GM11168 (cell line): ENCODE data around the gene PHF20.
"Not testable (repeated sequence)": the region's sequence is repeated elsewhere in the genome, so short reads cannot be mapped to it uniquely, and the experiment has no call there.

ENCODE experiments used
- in situ Hi-C: fragments of 300-500 bp; cut with MboI; formaldehyde crosslinking; loops from one replicate; pipeline ENCODE4 v1.12.0; 2022; ENCODE audit warnings: low sequenced_read_pairs; ENCODE audit not compliant: unreplicated experiment

Gene PHF20

GRCh38 chr20:35773154-35773751 lies 1.4 kb downstream of the PHF20 start:
- in situ Hi-C loops: no loop called here

GRCh38 chr20:35774391-35774790 lies 2.6 kb downstream of the PHF20 start:
- in situ Hi-C loops: no loop called here

- in situ Hi-C loops: no loop called here
These were observed 4.8 kb downstream of the PHF20 start for GRCh38 chr20:35776513-35777101.

GRCh38 chr20:35783811-35784210 lies 12.0 kb downstream of the PHF20 start:
- in situ Hi-C loops: not testable (repeated sequence)

- in situ Hi-C loops: not testable (repeated sequence)
These were observed 13.7 kb downstream of the PHF20 start for GRCh38 chr20:35785541-35785940.

GRCh38 chr20:35788796-35789195 lies 17.0 kb downstream of the PHF20 start:
- in situ Hi-C loops: no loop called here

GRCh38 chr20:35791097-35791496 lies 19.3 kb downstream of the PHF20 start:
- in situ Hi-C loops: no loop called here

GRCh38 chr20:35791821-35792220 lies 20.0 kb downstream of the PHF20 start:
- in situ Hi-C loops: no loop called here

- in situ Hi-C loops: no loop called here
These were observed 20.9 kb downstream of the PHF20 start for GRCh38 chr20:35792740-35793139.

GRCh38 chr20:35796571-35796970 lies 24.8 kb downstream of the PHF20 start:
- in situ Hi-C loops: no loop called here

GRCh38 chr20:35801865-35802264 lies 30.1 kb downstream of the PHF20 start:
- in situ Hi-C loops: no loop called here

GRCh38 chr20:35806075-35806474 lies 34.3 kb downstream of the PHF20 start:
- in situ Hi-C loops: no loop called here

- in situ Hi-C loops: no loop called here
These were observed 36.1 kb downstream of the PHF20 start for GRCh38 chr20:35807877-35808276.

- in situ Hi-C loops: no loop called here
These were observed 48.9 kb downstream of the PHF20 start for GRCh38 chr20:35820715-35821114.

- in situ Hi-C loops: no loop called here
These were observed 50.0 kb downstream of the PHF20 start for GRCh38 chr20:35821807-35822242.

GRCh38 chr20:35823147-35823546 lies 51.3 kb downstream of the PHF20 start:
- in situ Hi-C loops: no loop called here

GRCh38 chr20:35823937-35824336 lies 52.1 kb downstream of the PHF20 start:
- in situ Hi-C loops: no loop called here

GRCh38 chr20:35826397-35826998 lies 54.7 kb downstream of the PHF20 start:
- in situ Hi-C loops: no loop called here

- in situ Hi-C loops: no loop called here
These were observed 56.6 kb downstream of the PHF20 start for GRCh38 chr20:35828434-35828833.

- in situ Hi-C loops: no loop called here
These were observed 57.1 kb downstream of the PHF20 start for GRCh38 chr20:35828916-35829315.

GRCh38 chr20:35830264-35830663 lies 58.4 kb downstream of the PHF20 start:
- in situ Hi-C loops: no loop called here

GRCh38 chr20:35831029-35831428 lies 59.2 kb downstream of the PHF20 start:
- in situ Hi-C loops: no loop called here
